H9 (cell line): Measurements from ENCODE around the gene MYO1C. TPM values are rescaled to one million over a fixed set of nuclear protein-coding genes. Genes with fewer than 3 reads are reported as not detected.

Experiments
- DNase-seq: peaks from one replicate; pipeline ENCODE4 v3.0.0-alpha.2; 2017
- H2AFZ ChIP-seq: one replicate; pipeline ENCODE4 v1.6.1; 2013; ENCODE audit warnings: mild to moderate bottlenecking, low read length, control low read depth, moderate library complexity
- H2AK5ac ChIP-seq: 2 replicates; pipeline ENCODE4 v1.6.1; 2013; ENCODE audit warnings: low read length, control low read depth, mixed read lengths; ENCODE audit not compliant: insufficient read length
- H2BK120ac ChIP-seq: one replicate; pipeline ENCODE4 v1.6.1; 2013; ENCODE audit warnings: low read depth, mild to moderate bottlenecking, low read length, control low read depth, inconsistent platforms; ENCODE audit not compliant: poor library complexity, severe bottlenecking
- H2BK12ac ChIP-seq: 2 replicates; pipeline ENCODE4 v1.6.1; 2013; ENCODE audit warnings: low read length, control low read depth, mixed read lengths, low read depth; ENCODE audit not compliant: insufficient read length
- H2BK15ac ChIP-seq: 2 replicates; pipeline ENCODE4 v1.6.1; 2013; ENCODE audit warnings: low read depth, low read length, control low read depth
- H2BK20ac ChIP-seq: one replicate; pipeline ENCODE4 v1.6.1; 2013; ENCODE audit warnings: low read depth, mild to moderate bottlenecking, low read length, control low read depth, inconsistent platforms; ENCODE audit not compliant: poor library complexity, severe bottlenecking
- H2BK5ac ChIP-seq: 2 replicates; pipeline ENCODE4 v1.6.1; 2013; ENCODE audit warnings: low read length, control low read depth, mixed read lengths; ENCODE audit not compliant: insufficient read length
- H3K14ac ChIP-seq: 2 replicates; pipeline ENCODE4 v1.6.1; 2013; ENCODE audit warnings: low read length, control low read depth; ENCODE audit not compliant: insufficient read depth
- H3K18ac ChIP-seq: 2 replicates; pipeline ENCODE4 v1.6.1; 2013; ENCODE audit warnings: low read depth, mild to moderate bottlenecking, mixed read lengths, low read length, control low read depth; ENCODE audit not compliant: insufficient read length
- H3K23ac ChIP-seq: 2 replicates; pipeline ENCODE4 v1.6.1; 2013; ENCODE audit warnings: low read length, control low read depth, mixed read lengths, low read depth; ENCODE audit not compliant: insufficient read length
- H3K23me2 ChIP-seq: 2 replicates; pipeline ENCODE4 v1.6.1; 2013; ENCODE audit warnings: low read depth, mild to moderate bottlenecking, mixed read lengths, low read length, control low read depth; ENCODE audit not compliant: insufficient read length, poor library complexity, severe bottlenecking
- H3K27ac ChIP-seq: 2 replicates; pipeline ENCODE4 v1.5.1; 2013; ENCODE audit warnings: low read length, control low read depth, mixed read lengths, low read depth; ENCODE audit not compliant: insufficient read length
- H3K27me3 ChIP-seq: 2 replicates; pipeline ENCODE4 v1.6.1; 2013; ENCODE audit warnings: low read length, control low read depth, inconsistent platforms; ENCODE audit not compliant: insufficient read depth
- H3K4ac ChIP-seq: 2 replicates; pipeline ENCODE4 v1.6.1; 2013; ENCODE audit warnings: low read depth, mild to moderate bottlenecking, control low read depth, inconsistent platforms, low read length, moderate library complexity
- H3K4me1 ChIP-seq: 2 replicates; pipeline ENCODE4 v1.6.1; 2013; ENCODE audit warnings: low read length, control low read depth, inconsistent platforms; ENCODE audit not compliant: insufficient read depth
- H3K4me2 ChIP-seq: 2 replicates; pipeline ENCODE4 v1.6.1; 2013; ENCODE audit warnings: low read length, control low read depth, mixed read lengths; ENCODE audit not compliant: insufficient read length, insufficient read depth
- H3K56ac ChIP-seq: 2 replicates; pipeline ENCODE4 v1.6.1; 2013; ENCODE audit warnings: low read depth, mild to moderate bottlenecking, mixed read lengths, low read length, control low read depth; ENCODE audit not compliant: insufficient read length
- H3K79me1 ChIP-seq: 2 replicates; pipeline ENCODE4 v1.6.1; 2013; ENCODE audit warnings: low read depth, mild to moderate bottlenecking, moderate library complexity, low read length, control low read depth, inconsistent platforms; ENCODE audit not compliant: insufficient read depth, poor library complexity, severe bottlenecking
- H3K79me2 ChIP-seq: 2 replicates; pipeline ENCODE4 v1.6.1; 2013; ENCODE audit warnings: low read length, control low read depth, inconsistent platforms; ENCODE audit not compliant: insufficient read depth
- H3K9ac ChIP-seq: 2 replicates; pipeline ENCODE4 v1.6.1; 2013; ENCODE audit warnings: low read length, control low read depth, mixed read lengths; ENCODE audit not compliant: insufficient read length; ENCODE audit errors: extremely low read depth
- H3K9me3 ChIP-seq: one replicate; pipeline ENCODE4 v1.6.1; 2013; ENCODE audit warnings: low read depth, low read length, inconsistent platforms; ENCODE audit not compliant: control insufficient read depth
- H3T11ph ChIP-seq: one replicate; pipeline ENCODE4 v1.6.1; 2013; ENCODE audit warnings: mild to moderate bottlenecking, low read length, control low read depth, inconsistent platforms
- H4K20me1 ChIP-seq: one replicate; pipeline ENCODE4 v1.6.1; 2013; ENCODE audit not compliant: control insufficient read depth, insufficient read length, insufficient read depth
- H4K5ac ChIP-seq: 2 replicates; pipeline ENCODE4 v1.6.1; 2013; ENCODE audit warnings: low read depth, mild to moderate bottlenecking, mixed read lengths, low read length, control low read depth; ENCODE audit not compliant: insufficient read length
- H4K8ac ChIP-seq: replicated peaks from 2 replicates; pipeline ENCODE4 v1.6.1; 2013; ENCODE audit warnings: low read length, control low read depth, mixed read lengths, low read depth; ENCODE audit not compliant: insufficient read length
- H4K91ac ChIP-seq: 2 replicates; pipeline ENCODE4 v1.6.1; 2013; ENCODE audit warnings: low read depth, mild to moderate bottlenecking, moderate library complexity, mixed read lengths, low read length, control low read depth; ENCODE audit not compliant: insufficient read length
- H3K27ac Mint-ChIP-seq, 3 experiments: 2 replicates in 2 of 3; 3 replicates in 1 of 3; pipeline ENCODE4 v1.8.0; 2020 to 2021; ENCODE audit warnings: mixed read lengths in 3 of 3, mild to moderate bottlenecking in 1 of 3, moderate library complexity in 1 of 3
- H3K27me3 Mint-ChIP-seq: 2 replicates; pipeline ENCODE4 v1.8.0; 2021; ENCODE audit warnings: low read depth, mild to moderate bottlenecking, moderate library complexity, mixed read lengths
- H3K36me3 Mint-ChIP-seq, 3 experiments: 2 replicates in 2 of 3; 3 replicates in 1 of 3; pipeline ENCODE4 v1.8.0; 2020 to 2021; ENCODE audit warnings: low read depth in 3 of 3, mixed read lengths in 3 of 3; ENCODE audit not compliant: insufficient read depth in 1 of 3
- H3K4me1 Mint-ChIP-seq, 2 experiments: 2 replicates each; pipeline ENCODE4 v1.8.0; 2020; ENCODE audit warnings: mixed read lengths in 2 of 2
- H3K4me3 Mint-ChIP-seq, 2 experiments: 2 replicates in 1 of 2; 3 replicates in 1 of 2; pipeline ENCODE4 v1.8.0; 2020 to 2021; ENCODE audit warnings: mild to moderate bottlenecking in 2 of 2, mixed read lengths in 2 of 2, moderate library complexity in 1 of 2
- H3K9me3 Mint-ChIP-seq, 2 experiments: 2 replicates in 1 of 2; 3 replicates in 1 of 2; pipeline ENCODE4 v1.8.0; 2020; ENCODE audit warnings: mild to moderate bottlenecking in 2 of 2, mixed read lengths in 2 of 2, moderate library complexity in 1 of 2
- WGBS: extraction: QIAGEN DNeasy Blood & Tissue Kit; methylation state at CpG from one replicate; pipeline ENCODE4 v1.1.7; 2013; ENCODE audit warnings: missing lambda C conversion rate, low lambda C conversion rate, mixed read lengths; ENCODE audit not compliant: insufficient read length; ENCODE audit errors: extremely low coverage; 5-methylcytosine and 5-hydroxymethylcytosine counted together
- total RNA-seq: library from RNA; stranded (reverse); gene quantifications from 2 replicates; pipeline ENCODE4 v1.2.1, GENCODE V29; 2021
- TF ChIP-seq, protein P1 (sequence below): fragments of 200-600 bp; sonication (generic); conservative IDR thresholded peaks from 3 replicates; pipeline ENCODE4 v1.8.0; 2021; ENCODE audit warnings: antibody characterized with exemption, mild to moderate bottlenecking

The MYO1C gene
- total RNA-seq, 1 experiment from 2014 or later, result 86.5 TPM

- TF ChIP-seq, protein P1, sequence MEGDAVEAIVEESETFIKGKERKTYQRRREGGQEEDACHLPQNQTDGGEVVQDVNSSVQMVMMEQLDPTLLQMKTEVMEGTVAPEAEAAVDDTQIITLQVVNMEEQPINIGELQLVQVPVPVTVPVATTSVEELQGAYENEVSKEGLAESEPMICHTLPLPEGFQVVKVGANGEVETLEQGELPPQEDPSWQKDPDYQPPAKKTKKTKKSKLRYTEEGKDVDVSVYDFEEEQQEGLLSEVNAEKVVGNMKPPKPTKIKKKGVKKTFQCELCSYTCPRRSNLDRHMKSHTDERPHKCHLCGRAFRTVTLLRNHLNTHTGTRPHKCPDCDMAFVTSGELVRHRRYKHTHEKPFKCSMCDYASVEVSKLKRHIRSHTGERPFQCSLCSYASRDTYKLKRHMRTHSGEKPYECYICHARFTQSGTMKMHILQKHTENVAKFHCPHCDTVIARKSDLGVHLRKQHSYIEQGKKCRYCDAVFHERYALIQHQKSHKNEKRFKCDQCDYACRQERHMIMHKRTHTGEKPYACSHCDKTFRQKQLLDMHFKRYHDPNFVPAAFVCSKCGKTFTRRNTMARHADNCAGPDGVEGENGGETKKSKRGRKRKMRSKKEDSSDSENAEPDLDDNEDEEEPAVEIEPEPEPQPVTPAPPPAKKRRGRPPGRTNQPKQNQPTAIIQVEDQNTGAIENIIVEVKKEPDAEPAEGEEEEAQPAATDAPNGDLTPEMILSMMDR, result no peak
- Histone ChIP-seq H3K9me3 (no peaks in the 10 kb centered on the region), H3T11ph (no peak overlapping the region), H4K20me1 (no peaks in the 10 kb centered on the region), H3K79me1 (no peaks in the 10 kb centered on the region), H2AFZ (no peak overlapping the region), H2BK15ac (no peak overlapping the region), H3K27ac (no peak overlapping the region), H3K23ac (no peak overlapping the region), H3K56ac (no peak overlapping the region), H3K18ac (no peak overlapping the region), H2BK120ac (no peak overlapping the region), H3K23me2 (peaks cover 13% of the 10 kb centered on the region), H3K4ac (no peak overlapping the region), H4K5ac (no peak overlapping the region), H4K8ac (no peak overlapping the region), H4K91ac (no peak overlapping the region), H2BK5ac (no peak overlapping the region), H3K14ac (no peak overlapping the region), H3K4me2 (no peak overlapping the region), H3K79me2 (no peaks in the 10 kb centered on the region), H3K9ac (no peak overlapping the region), H2BK12ac (no peak overlapping the region), H3K4me1 (no peaks in the 10 kb centered on the region), H2AK5ac (no peak overlapping the region), H3K27me3 (no peaks in the 10 kb centered on the region), H2BK20ac (no peak overlapping the region)
- no CpG with 5 or more reads among the region's 11 CpGs for WGBS
- Mint-ChIP-seq H3K9me3 (no peaks in the 10 kb centered on the region), H3K36me3 (peaks cover 0 to 12% (median 3%) of the 10 kb centered on the region in 3 experiments; a peak in 3 of 7 replicates), H3K4me1 (peaks cover 9 to 17% of the 10 kb centered on the region in 2 experiments), H3K4me3 (no peak overlapping the region), H3K27ac (no peak overlapping the region), H3K27me3 (no peaks in the 10 kb centered on the region)
- DNase-seq, result no peak
Measured at GRCh38 chr17:1494736-1495253, 2.3 kb upstream of the MYO1C start.
